Smooth muscle cell (in vitro differentiated cells): ENCODE results near the gene SRGAP1. TPM values are rescaled to one million over a fixed set of nuclear protein-coding genes. Genes with fewer than 3 reads are reported as not detected.

Source experiments
- DNase-seq: peaks from one replicate; lab custom pipeline; 2025; ENCODE audit not compliant: unreplicated experiment; lab: John Stamatoyannopoulos, UW
- H2AFZ ChIP-seq: fragments of 200-600 bp; sonication (generic); 2 replicates; pipeline ENCODE4 v1.6.0; 2016; ENCODE audit warnings: antibody characterized with exemption, low read depth, mild to moderate bottlenecking
- H3F3A ChIP-seq: fragments of 200-600 bp; sonication (generic); 2 replicates; pipeline ENCODE4 v1.6.0; 2017; ENCODE audit warnings: antibody characterized with exemption, low read depth
- H3K27ac ChIP-seq: fragments of 200-600 bp; sonication (generic); 2 replicates; pipeline ENCODE4 v1.5.1; 2016; ENCODE audit warnings: low read depth, mild to moderate bottlenecking
- H3K27me3 ChIP-seq: fragments of 200-600 bp; sonication (generic); 2 replicates; pipeline ENCODE4 v1.6.1; 2016; ENCODE audit warnings: low read depth, mild to moderate bottlenecking
- H3K36me3 ChIP-seq: fragments of 200-600 bp; sonication (generic); 2 replicates; pipeline ENCODE4 v1.5.1; 2016; ENCODE audit warnings: low read depth
- H3K4me1 ChIP-seq: fragments of 200-600 bp; sonication (generic); 2 replicates; pipeline ENCODE4 v1.5.1; 2016; ENCODE audit warnings: low read depth
- H3K4me2 ChIP-seq: fragments of 200-600 bp; sonication (generic); 2 replicates; pipeline ENCODE4 v1.6.0; 2016; ENCODE audit warnings: mild to moderate bottlenecking
- H3K4me3 ChIP-seq: fragments of 200-600 bp; sonication (generic); 2 replicates; pipeline ENCODE4 v1.5.1; 2016; ENCODE audit warnings: mild to moderate bottlenecking
- H3K79me2 ChIP-seq: fragments of 200-600 bp; sonication (generic); 2 replicates; pipeline ENCODE4 v1.6.0; 2016; ENCODE audit warnings: low read depth, mild to moderate bottlenecking
- H3K9ac ChIP-seq: fragments of 200-600 bp; sonication (generic); 2 replicates; pipeline ENCODE4 v1.6.0; 2016; ENCODE audit warnings: low read depth
- H3K9me3 ChIP-seq: fragments of 200-600 bp; sonication (generic); replicated peaks from 2 replicates; pipeline ENCODE4 v1.5.1; 2016; ENCODE audit warnings: low read depth
- H4K20me1 ChIP-seq: fragments of 200-600 bp; sonication (generic); 2 replicates; pipeline ENCODE4 v1.6.0; 2016; ENCODE audit warnings: low read depth
- WGBS: methylation state at CpG from one replicate; pipeline ENCODE4 v1.1.7; 2016; ENCODE audit warnings: low lambda C conversion rate; 5-methylcytosine and 5-hydroxymethylcytosine counted together
- polyA plus RNA-seq: library from polyadenylated mRNA; unstranded; fragments of >200 nt; fragmentation: Nextera tagmentation; extraction: Ambion mirVana; gene quantifications from 2 replicates; pipeline ENCODE4 v1.2.1, GENCODE V29; 2016
- total RNA-seq: library from RNA; depleted of rRNA; stranded (reverse); fragments of >200 nt; gene quantifications from 2 replicates; pipeline ENCODE4 v1.2.3, GENCODE V29; 2014
- TF ChIP-seq, protein P1 (sequence below): fragments of 200-600 bp; sonication (generic); IDR thresholded peaks from 2 replicates; pipeline ENCODE4 v1.5.1; 2017; ENCODE audit warnings: borderline replicate concordance, mild to moderate bottlenecking, antibody characterized with exemption; ENCODE audit not compliant: insufficient read depth, poor library complexity, severe bottlenecking

Gene SRGAP1
- total and polyA plus RNA-seq, 2 experiments from 2014 or later: 4.0 to 5.9 TPM

DNA sequence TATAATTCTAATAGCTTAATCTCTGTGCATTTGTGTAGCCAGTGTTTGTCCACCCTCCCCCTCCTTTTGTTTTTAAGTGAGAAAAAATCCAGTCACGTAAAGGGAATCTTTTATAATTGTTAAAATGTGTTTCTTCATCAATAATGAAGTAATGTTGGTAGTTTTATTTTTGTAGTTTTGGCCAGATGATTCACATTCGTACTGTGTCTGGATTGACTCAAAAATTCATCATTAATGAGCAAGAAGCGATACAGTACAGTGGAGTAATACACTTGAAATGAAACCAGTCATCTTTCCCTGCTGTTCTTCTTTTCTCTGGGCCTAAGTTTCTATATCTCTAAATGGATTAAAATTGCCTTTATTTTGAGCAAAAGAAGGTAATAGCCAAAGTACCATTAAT is 86.5 kb downstream of the SRGAP1 start:
- no peaks in the 10 kb centered on the region for H4K20me1 ChIP-seq
- no peak overlapping the region for H2AFZ ChIP-seq
- H3K9me3 ChIP-seq: no peaks in the 10 kb centered on the region
- peaks cover 18% of the 10 kb centered on the region for H3K79me2 ChIP-seq
- peak overlapping the region; percentile 18 for H3K27ac ChIP-seq
- H3K27me3 ChIP-seq: no peaks in the 10 kb centered on the region
- H3K9ac ChIP-seq: no peak overlapping the region
- DNase-seq: no peak
- no peaks in the 10 kb centered on the region for H3K36me3 ChIP-seq
- H3K4me2 ChIP-seq: peak overlapping the region; percentile 3
- TF ChIP-seq, protein P1, sequence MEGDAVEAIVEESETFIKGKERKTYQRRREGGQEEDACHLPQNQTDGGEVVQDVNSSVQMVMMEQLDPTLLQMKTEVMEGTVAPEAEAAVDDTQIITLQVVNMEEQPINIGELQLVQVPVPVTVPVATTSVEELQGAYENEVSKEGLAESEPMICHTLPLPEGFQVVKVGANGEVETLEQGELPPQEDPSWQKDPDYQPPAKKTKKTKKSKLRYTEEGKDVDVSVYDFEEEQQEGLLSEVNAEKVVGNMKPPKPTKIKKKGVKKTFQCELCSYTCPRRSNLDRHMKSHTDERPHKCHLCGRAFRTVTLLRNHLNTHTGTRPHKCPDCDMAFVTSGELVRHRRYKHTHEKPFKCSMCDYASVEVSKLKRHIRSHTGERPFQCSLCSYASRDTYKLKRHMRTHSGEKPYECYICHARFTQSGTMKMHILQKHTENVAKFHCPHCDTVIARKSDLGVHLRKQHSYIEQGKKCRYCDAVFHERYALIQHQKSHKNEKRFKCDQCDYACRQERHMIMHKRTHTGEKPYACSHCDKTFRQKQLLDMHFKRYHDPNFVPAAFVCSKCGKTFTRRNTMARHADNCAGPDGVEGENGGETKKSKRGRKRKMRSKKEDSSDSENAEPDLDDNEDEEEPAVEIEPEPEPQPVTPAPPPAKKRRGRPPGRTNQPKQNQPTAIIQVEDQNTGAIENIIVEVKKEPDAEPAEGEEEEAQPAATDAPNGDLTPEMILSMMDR: no peak
- WGBS: 79% methylated on average over 3 of the region's 3 CpGs
- H3F3A ChIP-seq: no peaks in the 10 kb centered on the region
- no peak overlapping the region for H3K4me3 ChIP-seq
- H3K4me1 ChIP-seq: no peaks in the 10 kb centered on the region

DNA sequence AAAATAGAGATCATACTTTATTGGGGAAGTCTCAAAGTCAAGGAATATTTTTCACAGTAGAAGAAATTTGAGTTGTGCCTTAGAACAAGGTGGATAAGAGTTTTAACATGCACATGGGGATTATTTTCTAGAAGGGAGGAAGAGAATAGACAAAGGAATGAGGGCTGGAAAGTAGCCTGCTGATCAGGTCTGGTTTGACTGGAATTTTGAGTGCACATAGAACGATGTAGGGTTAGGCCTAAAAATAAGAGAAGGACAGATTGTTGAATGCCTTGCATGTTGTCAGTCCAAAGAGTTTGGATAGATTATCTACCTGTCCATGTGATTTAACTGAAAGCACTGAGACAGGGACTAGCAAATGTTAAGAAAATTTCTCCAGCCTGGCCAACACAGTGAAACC is 87.2 kb downstream of the SRGAP1 start:
- no peaks in the 10 kb centered on the region for H3F3A ChIP-seq
- H3K27me3 ChIP-seq: no peaks in the 10 kb centered on the region
- H2AFZ ChIP-seq: no peak overlapping the region
- H3K9me3 ChIP-seq: no peaks in the 10 kb centered on the region
- H3K79me2 ChIP-seq: peaks cover 18% of the 10 kb centered on the region
- TF ChIP-seq, protein P1: no peak
- H3K4me1 ChIP-seq: no peaks in the 10 kb centered on the region
- H3K36me3 ChIP-seq: no peaks in the 10 kb centered on the region
- H3K4me2 ChIP-seq: peak overlapping the region; percentile 3
- H3K27ac ChIP-seq: no peak overlapping the region
- no peak for DNase-seq
- no peak overlapping the region for H3K4me3 ChIP-seq
- H3K9ac ChIP-seq: no peak overlapping the region
- no peaks in the 10 kb centered on the region for H4K20me1 ChIP-seq
- 83% methylated on average over 1 of the region's 1 CpG for WGBS

DNA sequence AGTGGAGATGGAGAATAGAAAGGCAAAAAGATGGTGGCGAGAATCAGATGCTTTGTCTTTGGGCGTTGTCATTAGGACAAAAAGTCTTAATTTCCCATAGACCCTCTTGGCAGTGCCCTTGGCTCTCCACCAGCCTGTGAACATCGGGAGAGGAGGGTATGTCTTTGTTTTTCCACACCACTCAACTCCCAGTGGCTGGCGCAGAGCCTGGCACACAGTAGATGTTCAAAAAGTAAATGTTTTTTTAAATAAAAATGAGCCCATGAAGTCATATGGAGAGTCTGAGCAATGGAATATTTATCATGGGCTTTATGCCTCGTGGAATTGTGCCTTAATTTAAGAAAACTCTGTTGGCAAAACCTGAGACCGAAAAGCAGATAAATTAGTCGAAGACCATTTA is 90.4 kb downstream of the SRGAP1 start:
- peaks cover 18% of the 10 kb centered on the region for H3K79me2 ChIP-seq
- DNase-seq: no peak
- no peaks in the 10 kb centered on the region for H3F3A ChIP-seq
- H2AFZ ChIP-seq: no peak overlapping the region
- no peak overlapping the region for H3K4me3 ChIP-seq
- no peaks in the 10 kb centered on the region for H3K36me3 ChIP-seq
- no peak overlapping the region for H3K4me2 ChIP-seq
- H3K4me1 ChIP-seq: no peaks in the 10 kb centered on the region
- H3K9me3 ChIP-seq: no peaks in the 10 kb centered on the region
- TF ChIP-seq, protein P1: no peak
- no peak overlapping the region for H3K9ac ChIP-seq
- H3K27ac ChIP-seq: no peak overlapping the region
- H4K20me1 ChIP-seq: no peaks in the 10 kb centered on the region
- no peaks in the 10 kb centered on the region for H3K27me3 ChIP-seq
- WGBS: 92% methylated on average over 7 of the region's 7 CpGs

- no peaks in the 10 kb centered on the region for H3K27me3 ChIP-seq
- no peaks in the 10 kb centered on the region for H3F3A ChIP-seq
- H2AFZ ChIP-seq: no peak overlapping the region
- no peaks in the 10 kb centered on the region for H3K4me1 ChIP-seq
- no peaks in the 10 kb centered on the region for H4K20me1 ChIP-seq
- H3K9me3 ChIP-seq: no peaks in the 10 kb centered on the region
- H3K4me2 ChIP-seq: no peak overlapping the region
- TF ChIP-seq, protein P1: no peak
- H3K4me3 ChIP-seq: no peak overlapping the region
- H3K79me2 ChIP-seq: peaks cover 18% of the 10 kb centered on the region
- DNase-seq: no peak
- H3K27ac ChIP-seq: no peak overlapping the region
- no peak overlapping the region for H3K9ac ChIP-seq
- H3K36me3 ChIP-seq: no peaks in the 10 kb centered on the region
These were observed 90.9 kb downstream of the SRGAP1 start for GRCh38 chr12:63935361-63935760.
